ENCODE data around the gene RIN3. TPM values are rescaled to one million over a fixed set of nuclear protein-coding genes. Genes with fewer than 3 reads are reported as not detected.
A peak's percentile ranks its signal among the peaks of the same experiment; 100 is the strongest.

Gene RIN3
- total and polyA plus RNA-seq, 8 donors: 13.8 to 54.8 (median 18.0) TPM

GRCh38 chr14:92735344-92735743 is 221.8 kb downstream of the RIN3 start:
- TF ChIP-seq CTCF (IDR thresholded peaks at IDR 0.05): no peak
- no peak overlapping the region for H3K4me3 ChIP-seq
- no peaks in the 10 kb centered on the region for H3K27me3 ChIP-seq
- DNase-seq: no peak
- ATAC-seq: no peak
- H3K9me3 ChIP-seq: no peaks in the 10 kb centered on the region
- H3K27ac ChIP-seq: no peak overlapping the region
- intact Hi-C loops (cut with DNase I): no loop called here
- peaks cover 0 to 30% of the 10 kb centered on the region in 2 donors for H3K36me3 ChIP-seq
- peaks cover 0 to 6% of the 10 kb centered on the region in 2 donors for H3K4me1 ChIP-seq

GRCh38 chr14:92737206-92737605 is 223.6 kb downstream of the RIN3 start:
- Histone ChIP-seq H3K4me3 (no peak overlapping the region), H3K36me3 (peaks cover 0 to 29% of the 10 kb centered on the region in 2 donors), H3K27ac (peak overlapping the region in 1 of 2 donors; percentile 56), H3K27me3 (no peaks in the 10 kb centered on the region), H3K9me3 (no peaks in the 10 kb centered on the region), H3K4me1 (peaks cover 0 to 6% of the 10 kb centered on the region in 2 donors)
- peak; percentile 92 for ATAC-seq
- intact Hi-C loops (cut with DNase I): no loop called here
- DNase-seq: no peak
- TF ChIP-seq CTCF (IDR thresholded peaks at IDR 0.05): no peak

- TF ChIP-seq CTCF (IDR thresholded peaks at IDR 0.05): no peak
- peaks cover 0 to 6% of the 10 kb centered on the region in 2 donors for H3K4me1 ChIP-seq
- peaks cover 0 to 30% of the 10 kb centered on the region in 2 donors for H3K36me3 ChIP-seq
- intact Hi-C loops (cut with DNase I): no loop called here
- no peak overlapping the region for H3K4me3 ChIP-seq
- ATAC-seq (no peak), DNase-seq (no peak)
- H3K27me3 ChIP-seq: no peaks in the 10 kb centered on the region
- H3K9me3 ChIP-seq: no peaks in the 10 kb centered on the region
- peak overlapping the region in 1 of 2 donors; percentile 19 for H3K27ac ChIP-seq
These were observed 224.1 kb downstream of the RIN3 start for GRCh38 chr14:92737619-92738188.

Other genes with a start within 250 kb of the RIN3 start
- gene SLC24A4, start 190.6 kb upstream of the RIN3 start, total RNA-seq: 1 to 10 TPM; 1.1 to 2.0 TPM
- gene SLC24A4, start 190.6 kb upstream of the RIN3 start, polyA plus RNA-seq (ENCODE audit: insufficient read length in 6 of 6): under 1 TPM; 0.25 to 0.53 (median 0.45) TPM
- 100 to 1,000 TPM; 247 to 251 TPM for gene LGMN, start 234.8 kb downstream of the RIN3 start, total RNA-seq
- gene LGMN, start 234.8 kb downstream of the RIN3 start, polyA plus RNA-seq (ENCODE audit: insufficient read length in 6 of 6): 100 to 1,000 TPM in 1 of 6 donors, 10 to 100 TPM in 5; 75.4 to 112 (median 93.3) TPM